ENCODE results near the gene OSBPL6.

Gene OSBPL6

GRCh38 chr2:178199334-178199733, 5.0 kb downstream of the OSBPL6 start:
- no peak for DNase-seq

DNA sequence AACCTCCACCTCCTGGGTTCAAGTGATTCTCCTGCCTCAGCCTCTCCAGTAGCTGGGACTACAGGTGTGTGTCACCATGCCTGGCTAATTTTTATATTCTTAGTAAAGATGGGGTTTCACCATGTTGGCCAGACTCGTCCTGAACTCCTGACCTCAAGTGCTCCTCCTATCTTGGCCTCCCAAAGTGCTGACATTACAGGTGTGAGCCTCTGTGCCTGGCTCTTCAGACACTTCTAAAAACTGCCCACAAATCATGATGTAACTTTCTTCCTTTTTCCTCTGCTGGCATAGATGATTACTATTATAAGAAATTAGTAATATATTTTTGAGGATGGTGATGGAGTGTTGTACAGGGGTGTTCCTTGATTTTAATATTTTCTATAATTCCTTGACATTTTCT, 6.0 kb downstream of the OSBPL6 start:
- DNase-seq: no peak

GRCh38 chr2:178202927-178203326, 8.6 kb downstream of the OSBPL6 start:
- no peak for DNase-seq

- no peak for DNase-seq
Observed at GRCh38 chr2:178204977-178205376, 10.7 kb downstream of the OSBPL6 start.

GRCh38 chr2:178205853-178206521, 11.7 kb downstream of the OSBPL6 start:
- no peak for DNase-seq

DNA sequence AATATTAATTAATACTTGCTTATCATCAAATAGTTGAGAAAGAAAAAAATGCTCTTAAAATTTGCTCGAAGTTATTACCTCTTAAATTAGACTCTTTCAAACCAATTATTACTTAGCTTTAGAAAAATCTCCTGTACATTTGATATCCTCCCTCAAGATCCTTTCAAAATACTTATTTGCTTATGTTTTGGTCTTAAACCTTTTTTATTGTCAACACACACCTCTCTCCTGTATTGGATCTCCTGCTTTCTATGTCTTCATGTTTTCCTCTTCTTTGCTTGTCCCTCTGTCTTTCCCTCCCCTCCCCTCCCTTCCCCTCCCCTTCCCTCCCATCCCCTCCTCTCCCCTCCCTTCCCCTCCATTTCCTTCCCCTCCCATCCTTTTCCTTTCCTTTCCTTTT, 14.0 kb downstream of the OSBPL6 start:
- DNase-seq: no peak

GRCh38 chr2:178208817-178209216, 14.5 kb downstream of the OSBPL6 start:
- DNase-seq: no peak

- no peak for DNase-seq
Observed at GRCh38 chr2:178211460-178211859, 17.1 kb downstream of the OSBPL6 start.

DNA sequence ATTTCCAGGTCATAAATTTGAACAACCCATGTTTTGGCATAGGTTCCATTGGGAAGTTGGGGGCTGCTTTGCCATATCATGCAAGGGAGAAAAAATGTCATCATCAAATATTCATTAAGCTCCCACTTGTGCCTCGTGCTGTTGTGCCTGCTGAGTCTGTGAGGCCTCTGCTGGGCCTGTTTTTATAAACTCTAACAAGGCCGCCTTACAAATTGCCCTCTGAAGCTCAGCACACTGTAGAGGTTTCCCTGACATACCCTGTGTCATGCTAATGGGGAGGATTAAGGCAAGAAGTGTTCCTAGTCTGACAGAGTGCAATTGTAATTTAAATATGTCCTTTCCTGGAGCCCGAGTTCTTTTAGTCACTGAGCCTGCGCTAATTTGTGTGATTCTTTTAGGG, 17.6 kb downstream of the OSBPL6 start:
- no peak for DNase-seq

- no peak for DNase-seq
Observed at GRCh38 chr2:178213991-178214390, 19.7 kb downstream of the OSBPL6 start.

DNA sequence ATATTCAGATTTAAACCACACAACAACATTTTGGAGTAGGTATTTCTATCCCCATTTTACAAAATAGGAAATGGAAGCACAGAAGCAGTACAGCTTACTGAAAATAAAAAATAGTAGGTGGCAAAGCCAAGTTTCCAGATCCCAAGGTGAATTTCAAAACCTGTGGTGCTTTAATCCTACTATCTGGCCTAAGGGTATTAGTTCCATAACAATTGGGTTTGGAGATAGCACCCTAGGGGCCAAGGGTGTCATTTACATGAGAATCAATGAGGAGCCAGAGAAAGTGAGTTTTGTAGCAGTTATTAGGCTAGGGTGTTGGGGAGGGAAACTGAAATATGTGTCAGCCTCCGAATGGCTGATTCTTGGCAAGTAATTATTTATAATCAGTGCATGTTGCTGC, 24.9 kb downstream of the OSBPL6 start:
- DNase-seq: no peak

GRCh38 chr2:178220814-178221213, 26.5 kb downstream of the OSBPL6 start:
- no peak for DNase-seq

- no peak for DNase-seq
Observed at GRCh38 chr2:178221556-178221955, 27.2 kb downstream of the OSBPL6 start.

GRCh38 chr2:178223806-178224205, 29.5 kb downstream of the OSBPL6 start:
- DNase-seq: no peak

- DNase-seq: no peak
Observed at GRCh38 chr2:178225006-178225805, 30.9 kb downstream of the OSBPL6 start.

DNA sequence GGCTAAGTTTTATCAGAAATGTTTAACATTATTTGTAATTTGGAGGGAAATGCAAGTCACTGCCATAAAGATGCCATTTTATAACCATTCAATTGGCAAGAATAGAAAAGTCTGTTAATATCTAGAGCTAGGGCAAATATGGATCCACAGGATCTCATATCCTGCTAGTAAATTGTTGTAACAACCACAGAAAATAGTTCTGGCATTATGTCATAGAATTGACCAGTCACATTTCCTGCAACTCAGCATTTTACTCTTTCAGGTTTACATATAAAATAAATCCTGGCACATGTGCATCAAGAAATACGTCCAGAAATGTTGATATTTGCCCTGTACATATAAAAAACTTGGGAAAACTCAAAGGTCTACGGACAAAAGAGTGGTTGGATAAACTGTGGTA, 32.9 kb downstream of the OSBPL6 start:
- DNase-seq: no peak

DNA sequence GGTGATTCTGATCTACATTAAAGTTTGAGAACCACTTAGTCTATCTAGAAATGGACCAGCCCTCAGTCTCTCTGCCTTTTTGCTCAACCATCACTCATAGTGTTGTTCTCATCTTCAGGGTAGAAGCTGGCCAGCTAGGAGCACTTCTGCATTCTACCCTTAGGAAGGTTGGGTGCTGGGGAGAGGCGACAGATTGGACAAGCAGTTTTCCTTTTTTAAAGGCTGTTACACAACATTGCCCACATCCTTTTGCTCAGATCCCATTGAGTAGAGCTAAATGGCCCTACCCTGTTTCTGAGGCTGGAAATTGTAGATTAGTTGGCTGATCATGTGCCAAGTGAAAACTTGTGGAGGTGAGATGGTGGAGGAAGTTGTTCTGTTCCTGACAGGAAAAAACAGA, 35.6 kb downstream of the OSBPL6 start:
- no peak for DNase-seq

DNA sequence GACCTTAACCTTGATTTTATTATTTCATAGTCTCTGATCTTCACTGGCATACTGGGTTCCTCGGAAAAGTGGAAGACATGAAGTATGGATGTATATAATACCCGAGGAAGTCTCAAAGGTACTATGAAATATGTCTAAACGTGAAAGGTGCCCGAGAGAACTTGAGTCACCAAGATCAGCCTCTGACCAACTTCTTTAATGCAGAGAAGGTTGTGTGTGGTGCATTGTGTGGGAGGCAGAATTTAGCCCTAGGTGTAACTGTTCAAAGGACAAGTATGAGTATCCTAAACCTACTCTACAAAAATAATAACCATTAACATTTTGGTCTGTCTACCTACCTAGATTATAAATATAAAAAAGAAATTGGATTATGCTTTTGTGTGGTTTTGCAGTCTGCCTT, 36.1 kb downstream of the OSBPL6 start:
- DNase-seq: no peak

DNA sequence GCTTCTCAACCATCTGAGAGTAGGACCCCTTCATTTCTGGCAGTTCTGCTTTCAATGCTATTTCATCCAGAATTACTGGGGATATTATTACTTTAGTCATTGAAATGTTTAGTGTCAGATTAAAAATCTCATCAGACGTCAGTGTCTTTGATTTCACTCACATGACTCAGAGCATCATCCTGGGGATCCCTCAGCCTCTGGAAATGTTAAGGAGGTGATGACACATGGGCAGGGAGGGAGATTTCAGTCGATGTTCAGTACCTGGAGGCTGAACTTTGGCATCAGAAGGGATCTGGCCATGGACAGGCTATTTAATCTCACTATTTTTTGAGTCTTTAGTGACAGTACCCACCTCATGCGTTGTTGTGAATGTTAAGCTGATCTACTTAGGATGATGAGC, 39.1 kb downstream of the OSBPL6 start:
- DNase-seq: no peak

GRCh38 chr2:178234648-178235047, 40.3 kb downstream of the OSBPL6 start:
- DNase-seq: no peak

DNA sequence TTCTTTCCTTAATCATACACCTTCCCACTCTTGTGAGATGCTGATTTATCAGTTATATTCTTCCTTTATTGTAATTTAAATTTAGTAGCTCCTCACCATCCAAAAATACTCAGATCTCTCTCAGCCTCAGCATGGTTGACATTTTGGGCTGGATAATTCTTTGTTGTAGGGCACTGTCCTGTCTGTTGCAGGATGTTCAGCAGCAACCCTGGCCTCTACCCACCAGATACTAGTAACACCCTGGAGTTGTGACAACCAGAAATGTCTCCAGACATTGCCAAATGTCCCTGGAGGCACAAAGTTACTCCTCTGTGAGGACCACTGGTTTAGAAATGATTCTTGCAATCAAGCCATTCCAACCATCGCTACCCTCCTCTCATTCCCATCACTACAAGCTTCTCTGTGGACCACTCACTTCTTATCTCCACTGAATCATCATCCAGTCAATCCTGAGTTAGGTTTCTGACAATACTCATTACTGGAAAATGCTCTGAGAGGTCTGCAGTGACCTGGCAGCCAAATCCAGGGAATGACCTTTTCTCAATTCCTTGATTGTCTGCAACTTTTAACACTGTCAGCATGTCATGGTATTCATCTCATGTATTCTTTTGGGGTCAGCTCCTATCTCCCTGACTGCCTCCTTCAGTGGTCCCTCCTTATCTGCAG, 43.3 kb downstream of the OSBPL6 start:
- no peak for DNase-seq

DNA sequence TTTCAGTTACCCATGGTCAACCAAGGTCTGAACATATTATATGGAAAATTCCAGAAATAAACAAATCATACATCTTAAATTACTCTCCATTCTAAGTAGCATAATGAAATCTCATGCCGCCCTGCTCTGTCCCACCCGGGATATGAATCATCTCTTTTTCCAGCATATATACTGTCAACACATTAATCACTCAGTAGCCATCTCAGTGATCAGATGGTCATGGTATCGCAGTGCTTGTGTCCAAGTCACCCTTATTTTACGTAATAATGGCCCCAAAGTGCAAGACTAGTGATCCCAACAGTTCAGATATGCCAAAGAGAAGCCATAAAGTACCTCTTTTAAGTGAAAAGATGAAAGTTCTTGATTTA, 43.8 kb downstream of the OSBPL6 start:
- DNase-seq: no peak

- DNase-seq: no peak
Observed at GRCh38 chr2:178238750-178239149, 44.4 kb downstream of the OSBPL6 start.

GRCh38 chr2:178241844-178242551, 47.7 kb downstream of the OSBPL6 start:
- DNase-seq: no peak
